Measurements from ENCODE around the gene MAPK8. TPM values are rescaled to one million over a fixed set of nuclear protein-coding genes. Genes with fewer than 3 reads are reported as not detected.

Gene MAPK8
- total and polyA plus RNA-seq, 5 donors = 9.4 to 35.5 (median 33.6) TPM

- intact Hi-C loops (cut with DNase I) = loop anchor here in 2 of 4 donors (5.0 to 10.0 kb wide), 3 partner anchors 146 to 296 kb away; no protein-coding TSS in a partner anchor
- 56% methylated on average over 2 of the region's 2 CpGs for WGBS
- no peaks in the 10 kb centered on the region for H3K9me3 ChIP-seq (ENCODE audit: control insufficient read depth, low read length)
- no peak overlapping the region for H3K27ac ChIP-seq (ENCODE audit: low read length)
- no peaks in the 10 kb centered on the region for H3K4me1 ChIP-seq (ENCODE audit: control insufficient read depth, insufficient read depth, low read length)
- H3K27me3 ChIP-seq (ENCODE audit: control insufficient read depth, insufficient read depth) = no peaks in the 10 kb centered on the region
- ATAC-seq = no peak
- H3K4me3 ChIP-seq (ENCODE audit: low read length) = no peak overlapping the region
- DNase-seq = no peak
Measured at GRCh38 chr10:48361176-48361575, 54.7 kb downstream of the MAPK8 start.

DNA sequence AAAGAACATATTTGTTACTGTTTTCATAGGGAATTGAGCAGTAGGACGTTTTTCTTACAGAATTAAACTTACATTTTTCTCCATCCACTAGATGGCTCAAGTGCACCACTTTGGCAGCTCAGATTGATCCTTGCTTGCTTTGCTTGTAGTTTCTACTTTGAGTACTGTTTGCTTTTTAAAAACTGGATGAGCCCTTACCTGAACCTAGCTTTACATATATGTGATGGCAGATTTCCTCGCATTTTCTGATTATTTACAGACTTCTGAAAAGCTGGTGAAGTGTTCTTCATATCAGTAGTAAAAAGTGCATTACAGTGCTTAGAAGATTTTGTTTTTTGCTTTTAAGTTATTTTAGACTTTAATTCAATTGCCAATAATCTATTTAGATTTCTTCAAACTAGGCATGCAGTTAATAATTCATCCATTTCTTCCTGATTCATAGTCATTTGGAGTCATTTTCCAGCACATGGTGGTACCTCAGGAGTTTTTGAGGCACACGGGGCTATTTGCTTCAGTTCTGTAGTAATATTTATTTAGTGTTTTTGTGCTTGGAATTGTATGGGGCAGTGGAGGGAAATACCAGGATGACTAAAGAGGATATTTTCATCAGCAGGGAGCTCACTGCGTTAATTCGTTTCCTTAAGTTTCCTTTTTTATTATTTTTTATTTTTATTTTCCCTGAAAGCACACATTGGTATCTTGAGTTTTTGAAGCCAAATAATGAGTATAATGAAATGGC, 57.3 kb downstream of the MAPK8 start:
- no peak overlapping the region for H3K27ac ChIP-seq (ENCODE audit: low read length)
- DNase-seq (no peak), ATAC-seq (peak; percentile 63 to 67)
- intact Hi-C loops (cut with DNase I) = loop anchor here in 3 of 4 donors (2.0 to 10.0 kb wide), 4 partner anchors 144 to 294 kb away; no protein-coding TSS in a partner anchor
- peaks cover under 1% of the 10 kb centered on the region for H3K4me1 ChIP-seq (ENCODE audit: control insufficient read depth, insufficient read depth, low read length)
- no peaks in the 10 kb centered on the region for H3K27me3 ChIP-seq (ENCODE audit: control insufficient read depth, insufficient read depth)
- no peaks in the 10 kb centered on the region for H3K9me3 ChIP-seq (ENCODE audit: control insufficient read depth, low read length)
- H3K4me3 ChIP-seq (ENCODE audit: low read length) = no peak overlapping the region
- 24% methylated on average over 5 of the region's 5 CpGs for WGBS

DNA sequence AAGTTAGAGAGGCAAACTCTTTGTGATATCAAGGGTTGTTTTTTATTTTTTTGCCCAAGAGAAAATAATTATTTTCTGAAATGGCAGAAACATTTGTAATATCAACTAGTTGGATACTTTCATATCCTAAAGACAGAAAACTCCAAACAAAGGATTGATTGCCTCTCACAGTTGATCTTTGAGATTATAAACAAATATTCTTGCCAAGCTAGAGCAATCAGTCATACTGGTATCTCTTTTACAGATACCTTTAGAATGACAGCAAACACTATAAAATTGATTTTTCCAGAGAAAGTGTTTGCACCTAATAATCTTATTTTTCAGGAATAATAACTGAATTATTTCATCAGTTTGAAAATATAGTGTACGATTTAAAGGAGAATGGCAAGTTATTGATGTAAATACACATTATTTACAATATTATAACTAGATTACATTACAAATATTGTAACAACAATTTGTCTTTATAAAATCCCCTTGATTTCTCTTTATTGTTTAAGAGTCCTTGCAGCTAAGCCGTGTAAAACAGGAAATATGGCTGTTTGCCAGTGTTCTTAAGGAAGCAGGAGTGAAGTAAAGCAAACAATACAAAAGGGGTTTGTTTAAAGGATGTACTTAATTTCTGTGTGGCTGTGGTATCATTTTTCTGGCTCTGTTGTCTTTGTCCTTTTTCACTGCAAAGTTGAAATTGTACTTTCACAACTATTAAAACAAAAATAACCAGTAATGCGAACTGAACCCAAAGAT, 58.4 kb downstream of the MAPK8 start:
- H3K4me3 ChIP-seq (ENCODE audit: low read length) = no peak overlapping the region
- WGBS = 42% methylated on average over 3 of the region's 3 CpGs
- H3K4me1 ChIP-seq (ENCODE audit: control insufficient read depth, insufficient read depth, low read length) = peaks cover 2% of the 10 kb centered on the region
- H3K9me3 ChIP-seq (ENCODE audit: control insufficient read depth, low read length) = no peaks in the 10 kb centered on the region
- H3K27me3 ChIP-seq (ENCODE audit: control insufficient read depth, insufficient read depth) = no peaks in the 10 kb centered on the region
- intact Hi-C loops (cut with DNase I) = loop anchor here in 3 of 4 donors (5.0 to 10.0 kb wide), 3 partner anchors 142 to 292 kb away; no protein-coding TSS in a partner anchor
- ATAC-seq (peak; percentile 59 to 60), DNase-seq (no peak)
- H3K27ac ChIP-seq (ENCODE audit: low read length) = no peak overlapping the region

GRCh38 chr10:48365668-48366067, 59.2 kb downstream of the MAPK8 start:
- Histone ChIP-seq H3K27ac (ENCODE audit: low read length) (no peak overlapping the region), H3K9me3 (ENCODE audit: control insufficient read depth, low read length) (no peaks in the 10 kb centered on the region), H3K4me1 (ENCODE audit: control insufficient read depth, insufficient read depth, low read length) (peaks cover 2% of the 10 kb centered on the region), H3K27me3 (ENCODE audit: control insufficient read depth, insufficient read depth) (no peaks in the 10 kb centered on the region), H3K4me3 (ENCODE audit: low read length) (no peak overlapping the region)
- DNase-seq (no peak), ATAC-seq (no peak)
- 99% methylated on average over 1 of the region's 1 CpG for WGBS
- intact Hi-C loops (cut with DNase I) = loop anchor here in 2 of 4 donors (5.0 to 10.0 kb wide), 2 partner anchors 289 to 292 kb away; no protein-coding TSS in a partner anchor

GRCh38 chr10:48366261-48366660, 59.8 kb downstream of the MAPK8 start:
- Histone ChIP-seq H3K4me1 (ENCODE audit: control insufficient read depth, insufficient read depth, low read length) (peaks cover 2% of the 10 kb centered on the region), H3K9me3 (ENCODE audit: control insufficient read depth, low read length) (no peaks in the 10 kb centered on the region), H3K27ac (ENCODE audit: low read length) (no peak overlapping the region), H3K4me3 (ENCODE audit: low read length) (no peak overlapping the region), H3K27me3 (ENCODE audit: control insufficient read depth, insufficient read depth) (no peaks in the 10 kb centered on the region)
- no peak for DNase-seq
- intact Hi-C loops (cut with DNase I) = loop anchor here in 2 of 4 donors (5.0 to 10.0 kb wide), 2 partner anchors 289 to 291 kb away; no protein-coding TSS in a partner anchor
- no peak for ATAC-seq

DNA sequence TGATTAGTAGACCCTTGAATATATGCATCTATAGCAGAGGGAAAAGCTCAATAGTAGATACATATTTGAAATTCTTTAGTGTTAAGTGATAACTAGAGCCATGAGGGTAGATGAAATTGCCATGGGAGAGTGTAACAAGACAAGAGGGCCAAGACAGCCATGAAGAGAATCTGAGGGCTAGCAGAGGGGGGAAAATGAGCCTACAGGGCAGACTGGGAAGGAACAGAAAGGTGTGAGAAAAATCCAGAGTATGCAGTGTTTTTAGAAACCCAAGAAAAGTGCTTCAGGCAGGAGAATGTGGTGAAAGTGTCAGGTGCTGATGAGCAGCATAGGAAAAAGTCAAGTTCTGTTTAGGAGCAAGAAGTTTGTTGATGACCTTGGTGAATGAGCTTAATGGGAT, 63.0 kb downstream of the MAPK8 start:
- intact Hi-C loops (cut with DNase I) = loop anchor here in 2 of 4 donors (5.0 to 10.0 kb wide), 2 partner anchors 285 to 288 kb away; no protein-coding TSS in a partner anchor
- no peaks in the 10 kb centered on the region for H3K9me3 ChIP-seq (ENCODE audit: control insufficient read depth, low read length)
- no peak overlapping the region for H3K4me3 ChIP-seq (ENCODE audit: low read length)
- ATAC-seq (no peak), DNase-seq (no peak)
- H3K4me1 ChIP-seq (ENCODE audit: control insufficient read depth, insufficient read depth, low read length) = peaks cover 2% of the 10 kb centered on the region
- H3K27ac ChIP-seq (ENCODE audit: low read length) = no peak overlapping the region
- H3K27me3 ChIP-seq (ENCODE audit: control insufficient read depth, insufficient read depth) = no peaks in the 10 kb centered on the region

DNA sequence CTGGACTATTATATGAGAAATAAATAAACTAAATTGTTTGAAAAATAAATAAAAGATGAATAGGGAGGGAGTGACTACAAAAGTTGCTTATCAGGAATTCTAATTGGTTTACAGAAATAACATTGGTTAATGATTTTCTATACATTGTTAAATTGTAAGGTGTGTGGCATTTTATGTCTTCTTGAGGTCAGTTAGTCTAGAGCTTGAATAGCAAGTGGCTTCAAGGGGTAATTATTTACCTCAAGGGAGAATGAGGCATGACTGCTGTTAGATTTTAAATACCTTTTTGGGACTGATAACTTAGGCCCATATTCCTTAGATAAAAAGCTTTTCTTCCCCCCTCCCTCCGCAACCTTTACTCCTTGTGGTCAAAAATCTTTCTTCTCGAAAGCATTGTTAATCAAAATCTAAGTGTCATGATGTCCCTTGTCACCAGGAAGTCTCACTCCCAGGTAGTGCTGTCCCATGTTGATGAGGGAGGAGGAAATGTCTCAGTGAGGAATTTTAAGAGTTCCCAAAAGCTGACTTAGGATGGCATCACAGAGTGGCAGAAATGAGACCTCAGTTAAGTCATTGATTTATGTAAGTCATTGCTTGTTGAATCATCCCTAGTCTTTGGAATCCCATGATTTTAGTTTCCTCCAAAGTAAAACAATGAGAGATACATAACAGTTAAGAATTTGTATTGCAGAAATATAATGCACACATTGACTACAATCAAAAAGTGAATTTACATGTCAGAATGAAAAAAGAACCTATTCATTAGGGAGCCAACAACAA, 71.5 kb downstream of the MAPK8 start:
- H3K9me3 ChIP-seq (ENCODE audit: control insufficient read depth, low read length) = peaks cover 2% of the 10 kb centered on the region

DNA sequence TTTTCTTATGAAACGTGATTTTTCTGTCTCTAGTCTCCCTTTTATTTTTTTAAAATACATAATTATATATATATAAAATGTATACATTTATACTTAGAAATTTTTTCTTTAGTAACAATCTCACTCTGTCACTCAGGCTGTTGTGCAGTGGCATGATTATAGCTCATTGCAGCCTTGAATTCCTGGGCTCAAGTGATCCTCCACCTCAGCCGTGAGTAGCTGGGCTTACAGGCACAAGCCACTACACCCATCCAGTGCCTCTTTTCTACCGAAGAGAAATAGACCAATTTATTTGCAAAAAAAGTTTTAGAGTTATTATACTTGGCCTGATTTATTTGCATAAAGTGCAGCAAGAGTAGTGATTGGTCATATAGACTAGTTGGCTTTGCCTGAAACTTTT, 72.2 kb downstream of the MAPK8 start:
- ATAC-seq (no peak), DNase-seq (no peak)
- 70% methylated on average over 3 of the region's 3 CpGs for WGBS
- no peak overlapping the region for H3K4me3 ChIP-seq (ENCODE audit: low read length)
- H3K27ac ChIP-seq (ENCODE audit: low read length) = no peak overlapping the region
- H3K27me3 ChIP-seq (ENCODE audit: control insufficient read depth, insufficient read depth) = no peaks in the 10 kb centered on the region
- peaks cover 2% of the 10 kb centered on the region for H3K9me3 ChIP-seq (ENCODE audit: control insufficient read depth, low read length)
- H3K4me1 ChIP-seq (ENCODE audit: control insufficient read depth, insufficient read depth, low read length) = no peaks in the 10 kb centered on the region
- intact Hi-C loops (cut with DNase I) = loop anchor here in 1 of 4 donors (10.0 kb wide), 1 partner anchor 126 kb away; no protein-coding TSS in a partner anchor

More for the DNA sequence above, 71.5 kb downstream of the MAPK8 start:
- WGBS = 83% methylated on average over 2 of the region's 2 CpGs
- Histone ChIP-seq H3K4me1 (ENCODE audit: control insufficient read depth, insufficient read depth, low read length) (no peaks in the 10 kb centered on the region), H3K4me3 (ENCODE audit: low read length) (no peak overlapping the region), H3K27ac (ENCODE audit: low read length) (no peak overlapping the region), H3K27me3 (ENCODE audit: control insufficient read depth, insufficient read depth) (no peaks in the 10 kb centered on the region)
- DNase-seq (no peak), ATAC-seq (no peak)
- intact Hi-C loops (cut with DNase I) = loop anchor here in 1 of 4 donors (10.0 kb wide), 1 partner anchor 127 kb away; no protein-coding TSS in a partner anchor

- peaks cover 2% of the 10 kb centered on the region for H3K9me3 ChIP-seq (ENCODE audit: control insufficient read depth, low read length)
- no peak for DNase-seq
- ATAC-seq = no peak
- peaks cover 2% of the 10 kb centered on the region for H3K4me1 ChIP-seq (ENCODE audit: control insufficient read depth, insufficient read depth, low read length)
- H3K27me3 ChIP-seq (ENCODE audit: control insufficient read depth, insufficient read depth) = no peaks in the 10 kb centered on the region
- no peak overlapping the region for H3K27ac ChIP-seq (ENCODE audit: low read length)
- intact Hi-C loops (cut with DNase I) = no loop called here
- no peak overlapping the region for H3K4me3 ChIP-seq (ENCODE audit: low read length)
Measured at GRCh38 chr10:48381971-48382370, 75.5 kb downstream of the MAPK8 start.

GRCh38 chr10:48382982-48383381, 76.5 kb downstream of the MAPK8 start:
- DNase-seq (no peak), ATAC-seq (no peak)
- Histone ChIP-seq H3K4me3 (ENCODE audit: low read length) (no peak overlapping the region), H3K9me3 (ENCODE audit: control insufficient read depth, low read length) (peaks cover 2% of the 10 kb centered on the region), H3K4me1 (ENCODE audit: control insufficient read depth, insufficient read depth, low read length) (peaks cover 2% of the 10 kb centered on the region), H3K27ac (ENCODE audit: low read length) (no peak overlapping the region), H3K27me3 (ENCODE audit: control insufficient read depth, insufficient read depth) (no peaks in the 10 kb centered on the region)
- intact Hi-C loops (cut with DNase I) = no loop called here
